NCI-H82 treated with DMSO at 0.1 percent for 48 hours (cell line): Measurements from ENCODE around the gene CD99.

ENCODE experiments used
- DNase-seq: peaks from one replicate; lab custom pipeline; 2025; ENCODE audit not compliant: unreplicated experiment; lab: John Stamatoyannopoulos, UW

Gene CD99

DNA sequence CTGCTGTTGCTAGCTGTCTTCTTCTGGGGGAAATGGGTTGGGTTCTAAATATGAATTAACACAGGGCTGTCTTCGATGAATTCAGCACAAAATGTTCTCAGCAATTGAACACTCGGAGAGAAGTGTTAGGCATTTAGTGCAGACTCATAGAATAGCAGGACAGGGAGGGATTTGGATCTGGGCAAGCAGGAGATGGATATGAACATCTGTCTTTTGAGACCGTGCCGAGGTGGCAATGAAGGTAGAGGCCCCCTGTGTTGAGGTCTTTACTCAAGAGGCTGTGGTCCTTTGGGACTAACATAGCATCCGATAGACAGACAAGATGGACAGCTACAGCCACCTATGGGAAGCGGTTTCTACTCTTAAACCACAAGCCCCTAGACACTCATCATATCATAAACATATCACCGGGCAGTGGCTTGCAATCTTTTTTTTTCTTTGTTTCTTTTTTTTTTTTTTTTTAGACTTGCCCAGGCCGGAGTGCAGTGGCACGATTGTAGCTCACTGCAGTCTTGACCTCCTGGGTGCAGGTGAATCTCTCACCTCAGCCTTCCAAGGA is 6.7 kb downstream of the CD99 start:
- no peak for DNase-seq

- DNase-seq: no peak
Measured at GRCh38 chrX:2698604-2699003, 7.5 kb downstream of the CD99 start.

- no peak for DNase-seq
Measured at GRCh38 chrX:2699959-2700358, 8.9 kb downstream of the CD99 start.

- no peak for DNase-seq
Measured at GRCh38 chrX:2700405-2701320, 9.6 kb downstream of the CD99 start.

GRCh38 chrX:2701600-2701999 is 10.5 kb downstream of the CD99 start:
- DNase-seq: no peak

DNA sequence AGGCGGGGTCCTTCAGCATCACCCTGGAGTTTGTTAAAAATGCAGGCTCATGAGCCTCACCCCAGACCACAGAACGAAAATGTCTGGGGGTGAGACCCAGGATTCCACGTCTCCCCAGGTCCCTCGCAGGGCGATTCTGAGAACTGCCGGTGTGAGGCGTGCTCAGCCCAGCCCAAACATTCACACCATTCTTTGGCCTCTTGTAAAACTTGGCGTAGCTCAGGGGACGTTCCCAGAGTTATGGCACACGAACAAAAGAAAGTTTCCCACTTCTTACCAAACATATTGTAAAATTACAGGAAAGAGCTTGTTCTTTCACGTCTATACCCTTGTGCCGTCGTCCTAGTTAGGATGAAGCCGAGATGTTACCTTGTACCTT is 12.9 kb downstream of the CD99 start:
- no peak for DNase-seq

- no peak for DNase-seq
Measured at GRCh38 chrX:2705046-2705832, 14.1 kb downstream of the CD99 start.

GRCh38 chrX:2707334-2707760 is 16.3 kb downstream of the CD99 start:
- no peak for DNase-seq

DNA sequence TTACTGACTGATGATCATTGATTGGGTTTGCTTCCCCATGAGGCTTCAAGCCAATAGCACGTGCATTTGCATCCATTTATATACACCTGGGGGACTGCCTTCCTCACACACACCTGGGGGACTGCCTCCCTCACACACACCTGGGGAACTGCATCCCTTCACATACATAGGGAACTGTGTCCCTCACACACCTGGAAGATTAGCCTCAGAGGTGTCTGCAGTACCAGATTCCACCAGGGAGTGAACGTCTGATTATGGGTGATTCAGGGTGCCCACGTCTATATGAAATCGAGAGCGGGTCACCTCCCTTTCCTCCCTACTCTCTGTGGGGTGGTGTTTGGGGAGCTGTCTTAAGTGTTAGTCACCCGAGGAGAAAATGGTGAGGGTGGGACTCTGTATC is 16.9 kb downstream of the CD99 start:
- no peak for DNase-seq

DNA sequence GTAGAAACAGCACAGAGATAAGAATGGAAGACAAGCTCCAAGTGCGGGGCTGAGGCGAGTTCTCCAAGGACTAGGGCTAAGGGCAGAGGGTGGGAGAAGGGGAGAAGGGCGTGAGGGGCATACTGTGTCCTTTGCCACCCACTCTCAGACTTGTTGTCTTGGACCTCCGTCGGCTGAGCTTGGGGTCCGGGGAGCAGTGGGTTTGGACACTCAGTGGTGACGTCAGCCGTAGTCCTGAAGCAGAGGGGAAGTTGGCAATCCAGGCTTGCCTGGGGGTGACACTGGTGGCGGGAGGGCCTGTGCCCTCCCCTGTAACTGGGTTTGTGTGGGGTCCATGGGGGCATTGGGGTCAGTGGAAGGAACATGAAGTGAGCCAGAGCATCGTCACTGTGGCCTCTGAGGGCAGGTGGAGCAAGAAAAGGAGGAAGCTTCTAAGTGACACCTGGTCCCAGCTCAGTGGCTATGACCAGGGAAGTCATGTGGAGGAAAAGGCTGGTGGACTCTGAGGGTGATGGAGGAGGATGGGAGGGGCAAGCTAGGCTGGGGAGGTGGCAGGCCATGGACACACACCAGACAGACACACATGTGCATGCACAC is 17.6 kb downstream of the CD99 start:
- no peak for DNase-seq

DNA sequence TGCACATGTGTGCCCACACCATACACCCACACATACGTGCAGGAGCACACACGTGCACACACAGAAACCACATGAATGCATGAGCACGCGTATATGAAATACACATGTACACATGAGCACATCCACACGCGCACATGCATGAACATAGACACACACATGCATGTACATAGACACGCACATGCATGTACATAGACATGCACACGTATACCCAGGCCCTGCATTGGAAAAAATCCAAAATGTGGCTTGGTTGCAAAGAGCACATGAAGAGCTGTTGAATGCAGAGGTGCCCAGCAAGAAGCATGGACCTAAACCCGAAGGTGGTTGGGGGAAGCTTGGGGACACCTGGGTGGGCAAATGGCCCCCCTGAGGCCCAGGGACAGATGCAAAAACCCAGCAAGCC is 18.5 kb downstream of the CD99 start:
- DNase-seq: no peak

GRCh38 chrX:2710041-2710840 is 19.1 kb downstream of the CD99 start:
- no peak for DNase-seq

- DNase-seq: no peak
Measured at GRCh38 chrX:2711441-2711840, 20.3 kb downstream of the CD99 start.

- DNase-seq: no peak
Measured at GRCh38 chrX:2712428-2712827, 21.3 kb downstream of the CD99 start.

DNA sequence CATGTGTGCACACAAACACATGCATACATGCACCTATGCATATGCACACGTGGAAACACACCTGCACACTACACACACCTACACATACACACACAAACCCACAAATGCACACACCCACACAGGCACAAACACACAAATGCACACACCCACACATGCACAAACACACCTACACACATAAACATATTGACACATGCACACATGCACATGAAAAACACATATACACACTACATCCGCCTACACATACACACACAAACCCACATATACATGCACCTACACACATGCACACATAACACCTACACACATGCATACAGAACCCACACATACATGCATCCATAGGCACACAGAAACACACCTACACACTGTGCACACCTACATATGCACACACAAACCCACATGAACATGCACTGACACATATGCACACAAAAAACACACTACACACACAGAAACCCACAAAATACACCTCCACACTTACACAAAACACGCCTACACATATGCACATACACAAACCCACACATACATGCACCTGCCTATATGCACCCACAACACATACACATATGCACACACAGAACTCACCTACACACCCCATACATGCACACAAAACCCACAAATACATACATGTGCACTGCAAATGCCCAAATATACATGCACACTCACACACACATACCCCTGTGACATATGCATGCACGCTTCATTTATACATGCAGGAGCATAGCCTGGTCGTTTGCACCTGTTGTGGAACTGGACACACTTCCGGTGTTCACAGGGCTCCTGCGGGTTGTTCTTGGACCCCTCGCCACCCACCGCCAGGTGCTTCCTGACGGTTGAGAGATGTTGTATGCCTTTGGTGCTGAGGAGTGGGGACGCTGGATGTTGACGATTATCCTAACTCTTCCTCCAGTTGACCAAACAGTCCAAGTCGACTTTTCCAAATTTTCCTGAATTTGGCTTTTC is 22.1 kb downstream of the CD99 start:
- no peak for DNase-seq

DNA sequence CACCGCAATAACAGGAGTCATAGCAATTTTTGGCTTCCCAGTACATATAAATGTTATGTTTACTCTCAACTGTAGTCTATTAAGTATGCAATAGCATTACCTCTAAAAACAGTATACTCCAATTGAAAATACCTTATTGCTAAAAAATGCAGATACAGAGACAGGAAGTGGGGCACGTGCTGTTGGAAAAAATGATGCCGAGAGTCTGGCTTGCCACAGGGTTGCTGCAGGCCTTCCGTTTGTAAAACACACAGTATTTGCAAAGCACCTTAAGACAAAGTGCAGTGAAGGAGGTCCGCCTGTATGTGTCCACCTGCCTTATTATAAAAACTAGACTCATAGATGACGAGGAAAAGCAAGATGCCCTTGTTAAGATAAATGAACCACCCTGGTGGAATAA is 23.5 kb downstream of the CD99 start:
- DNase-seq: no peak

- no peak for DNase-seq
Measured at GRCh38 chrX:2715066-2715600, 24.0 kb downstream of the CD99 start.

DNA sequence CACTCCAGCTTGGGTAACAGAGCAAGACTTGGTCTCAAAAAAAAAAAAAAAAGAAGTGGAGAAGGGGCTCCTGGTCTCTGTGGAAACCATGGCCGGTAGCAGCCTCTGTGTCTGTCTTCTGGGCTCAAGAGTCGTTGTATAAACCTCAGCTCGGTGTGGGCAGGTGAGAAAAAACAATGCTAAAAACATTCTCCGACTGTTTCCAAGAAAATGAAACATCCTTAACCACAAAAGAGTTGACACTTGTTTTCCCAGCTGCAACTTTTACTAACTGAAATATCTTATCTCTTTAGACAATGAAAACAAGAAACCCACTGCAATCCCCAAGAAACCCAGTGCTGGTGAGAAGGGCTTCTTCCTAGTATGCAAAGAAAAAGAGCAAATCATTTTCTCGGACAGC is 26.2 kb downstream of the CD99 start:
- no peak for DNase-seq

- DNase-seq: no peak
Measured at GRCh38 chrX:2718821-2719220, 27.7 kb downstream of the CD99 start.
